Measurements from ENCODE around the gene RNF10. TPM values are rescaled to one million over a fixed set of nuclear protein-coding genes. Genes with fewer than 3 reads are reported as not detected.
A peak's percentile ranks its signal among the peaks of the same experiment; 100 is the strongest.

The RNF10 gene
- total and polyA plus RNA-seq, 9 of the 15 experiments (the other 6 are each of a cell fraction or from before 2014, with no cell fraction given): 43.0 to 139 (median 80.1) TPM

GRCh38 chr12:120534703-120535655, 823 bp downstream of the RNF10 start (continued):
- no peak for TF ChIP-seq ARID3B (CRISPR knock-in tag; IDR thresholded peaks at IDR 0.05; ENCODE audit: borderline replicate concordance)
- peak; percentile 77 for TF ChIP-seq POLR2G (IDR thresholded peaks at IDR 0.05; ENCODE audit: low read depth, low read length)
- TF ChIP-seq PHB2 (IDR thresholded peaks at IDR 0.05; ENCODE audit: low read depth): no peak
- no peak for TF ChIP-seq CEBPZ (IDR thresholded peaks at IDR 0.05; ENCODE audit: borderline replicate concordance, low read depth, low read length)
- TF ChIP-seq GABPB1 (CRISPR knock-in tag; IDR thresholded peaks at IDR 0.05): peak; percentile 60; the same call in 1 of the 2 replicates
- TF ChIP-seq PREB (CRISPR knock-in tag; IDR thresholded peaks at IDR 0.05): no peak
- no peak for TF ChIP-seq PHTF2 (CRISPR knock-in tag; IDR thresholded peaks at IDR 0.05)
- TF ChIP-seq MLLT1 (IDR thresholded peaks at IDR 0.05): peak in 1 of 2 experiments; percentile 25; a peak in 1 of 4 replicates
- TF ChIP-seq MTA3 (IDR thresholded peaks at IDR 0.05; ENCODE audit: borderline replicate concordance): 0 out of 2 replicates have a peak, but pooled peaks have one; percentile 41
- TF ChIP-seq PHB (CRISPR knock-in tag; IDR thresholded peaks at IDR 0.05): no peak
- no peak for TF ChIP-seq NR2C1 (IDR thresholded peaks at IDR 0.05)
- 0 out of 2 replicates have a peak, but pooled peaks have one; percentile 36 for TF ChIP-seq NR2C1 (tag; IDR thresholded peaks at IDR 0.05)
- peak; percentile 64 for TF ChIP-seq TCF3 (CRISPR knock-in tag; IDR thresholded peaks at IDR 0.05)
- TF ChIP-seq NKRF (IDR thresholded peaks at IDR 0.05; ENCODE audit: borderline replicate concordance): 0 out of 2 replicates have a peak, but pooled peaks have one; percentile 12
- TF ChIP-seq TCF7 (IDR thresholded peaks at IDR 0.05; ENCODE audit: borderline replicate concordance): no peak
- TF ChIP-seq ATF1 (CRISPR knock-in tag; IDR thresholded peaks at IDR 0.05): no peak
- TF ChIP-seq ATF1 (tag; IDR thresholded peaks at IDR 0.05): peak; percentile 15; the same call in 1 of the 2 replicates
- TF ChIP-seq TAL1 (IDR thresholded peaks at IDR 0.05): no peak

All from K562 (cell line).